ENCODE measurements around the gene TANGO6.

- TF ChIP-seq CTCF (IDR thresholded peaks at IDR 0.05) (peak in 2 of 3 experiments; percentile 51 to 66), POLR2A (IDR thresholded peaks at IDR 0.05) (no peak)
Measured at GRCh38 chr16:69112285-69113129, 269.2 kb downstream of the TANGO6 start.
